ENCODE results near the gene TAC1. TPM values are rescaled to one million over a fixed set of nuclear protein-coding genes. Genes with fewer than 3 reads are reported as not detected.
"Not testable (repeated sequence)": the region's sequence is repeated elsewhere in the genome, so short reads cannot be mapped to it uniquely, and the experiment has no call there.

TAC1 gene
- under 1 TPM; 0.29 to 0.82 TPM for total RNA-seq

GRCh38 chr7:97731736-97732564 lies at the start of gene TAC1:
TSS of gene TAC1 (plus strand) at chr7:97732086. CDS start at chr7:97732613, 527 bp downstream.
- ChIA-PET CTCF (no interaction called here), POLR2A (no interaction called here)

GRCh38 chr7:97685952-97686351 lies 45.9 kb upstream of the TAC1 start:
- ChIA-PET POLR2A (no interaction called here), CTCF (no interaction called here)

- ChIA-PET CTCF (interaction anchor here (1.7 kb wide), 1 partner anchor 14 kb away, joined by 3 read pairs; no protein-coding TSS in a partner anchor), POLR2A (no interaction called here)
Measured at GRCh38 chr7:97693586-97693985, 38.3 kb upstream of the TAC1 start.

GRCh38 chr7:97694355-97694754 lies 37.5 kb upstream of the TAC1 start:
- CTCF ChIA-PET: no interaction called here
- POLR2A ChIA-PET: no interaction called here

- POLR2A ChIA-PET: no interaction called here
- CTCF ChIA-PET: no interaction called here
Measured at GRCh38 chr7:97697396-97697795, 34.5 kb upstream of the TAC1 start.

GRCh38 chr7:97722386-97722785 lies 9.5 kb upstream of the TAC1 start:
- POLR2A ChIA-PET: no interaction called here
- CTCF ChIA-PET: no interaction called here

GRCh38 chr7:97732565-97733275 lies 834 bp downstream of the TAC1 start:
- POLR2A ChIA-PET: no interaction called here
- CTCF ChIA-PET: no interaction called here

GRCh38 chr7:97733276-97734161 lies 1.6 kb downstream of the TAC1 start:
- ChIA-PET CTCF (no interaction called here), POLR2A (no interaction called here)

GRCh38 chr7:97734255-97734654 lies 2.4 kb downstream of the TAC1 start:
- POLR2A ChIA-PET: no interaction called here
- CTCF ChIA-PET: no interaction called here

- POLR2A ChIA-PET: no interaction called here
- CTCF ChIA-PET: no interaction called here
Measured at GRCh38 chr7:97735075-97735474, 3.2 kb downstream of the TAC1 start.

- ChIA-PET CTCF (no interaction called here), POLR2A (interaction anchor here (0.6 kb wide), 1 partner anchor 68 kb away, joined by 3 read pairs; no protein-coding TSS in a partner anchor)
Measured at GRCh38 chr7:97748482-97748881, 16.6 kb downstream of the TAC1 start.

GRCh38 chr7:97751566-97751965 lies 19.7 kb downstream of the TAC1 start:
- ChIA-PET POLR2A (no interaction called here), CTCF (no interaction called here)

GRCh38 chr7:97752215-97752614 lies 20.3 kb downstream of the TAC1 start:
- POLR2A ChIA-PET: no interaction called here
- CTCF ChIA-PET: no interaction called here

- CTCF ChIA-PET: no interaction called here
- POLR2A ChIA-PET: no interaction called here
Measured at GRCh38 chr7:97757824-97758223, 25.9 kb downstream of the TAC1 start.

GRCh38 chr7:97770850-97771249 lies 39.0 kb downstream of the TAC1 start:
- ChIA-PET CTCF (no interaction called here), POLR2A (no interaction called here)

- POLR2A ChIA-PET: no interaction called here
Measured at GRCh38 chr7:97771576-97771975, 39.7 kb downstream of the TAC1 start.

GRCh38 chr7:97772045-97772901 lies 40.4 kb downstream of the TAC1 start:
- POLR2A ChIA-PET: no interaction called here
- CTCF ChIA-PET: no interaction called here

More at GRCh38 chr7:97771576-97771975, 39.7 kb downstream of the TAC1 start:
- CTCF ChIA-PET: no interaction called here

GRCh38 chr7:97786398-97786797 lies 54.5 kb downstream of the TAC1 start:
- POLR2A ChIA-PET, CTCF ChIA-PET: not testable (repeated sequence)
